GM19240 (cell line): Measurements from ENCODE around the gene GPC5.
"Not testable (repeated sequence)": the region's sequence is repeated elsewhere in the genome, so short reads cannot be mapped to it uniquely, and the experiment has no call there.

Source experiments
- DNase-seq: peaks from one replicate; pipeline ENCODE4 v3.0.0; 2011; ENCODE audit warnings: low spot score; ENCODE audit not compliant: insufficient read length

Gene GPC5

GRCh38 chr13:91836553-91836952, 438.1 kb downstream of the GPC5 start:
- DNase-seq, result no peak

- DNase-seq, result no peak
Observed at GRCh38 chr13:91845612-91846011, 447.2 kb downstream of the GPC5 start.

- no peak for DNase-seq
Observed at GRCh38 chr13:91863699-91864098, 465.3 kb downstream of the GPC5 start.

GRCh38 chr13:91868351-91868750, 469.9 kb downstream of the GPC5 start:
- DNase-seq, result no peak

- DNase-seq, result no peak
Observed at GRCh38 chr13:91878491-91878890, 480.1 kb downstream of the GPC5 start.

- no peak for DNase-seq
Observed at GRCh38 chr13:91879360-91879759, 480.9 kb downstream of the GPC5 start.

GRCh38 chr13:91882918-91883317, 484.5 kb downstream of the GPC5 start:
- DNase-seq, result no peak

- DNase-seq, result no peak
Observed at GRCh38 chr13:91889641-91890040, 491.2 kb downstream of the GPC5 start.

GRCh38 chr13:91891141-91891540, 492.7 kb downstream of the GPC5 start:
- no peak for DNase-seq

GRCh38 chr13:91893040-91893439, 494.6 kb downstream of the GPC5 start:
- no peak for DNase-seq

- no peak for DNase-seq
Observed at GRCh38 chr13:91894316-91894715, 495.9 kb downstream of the GPC5 start.

- no peak for DNase-seq
Observed at GRCh38 chr13:91896547-91896946, 498.1 kb downstream of the GPC5 start.

- DNase-seq, result not testable (repeated sequence)
Observed at GRCh38 chr13:91898986-91899385, 500.6 kb downstream of the GPC5 start.

- no peak for DNase-seq
Observed at GRCh38 chr13:91902291-91902690, 503.9 kb downstream of the GPC5 start.

GRCh38 chr13:91904005-91904404, 505.6 kb downstream of the GPC5 start:
- no peak for DNase-seq

- no peak for DNase-seq
Observed at GRCh38 chr13:91904597-91904996, 506.2 kb downstream of the GPC5 start.

GRCh38 chr13:91907398-91907797, 509.0 kb downstream of the GPC5 start:
- DNase-seq, result no peak

GRCh38 chr13:91909617-91910016, 511.2 kb downstream of the GPC5 start:
- DNase-seq, result no peak

GRCh38 chr13:91922969-91923592, 524.7 kb downstream of the GPC5 start:
- no peak for DNase-seq

GRCh38 chr13:91930687-91931086, 532.3 kb downstream of the GPC5 start:
- no peak for DNase-seq

GRCh38 chr13:91934354-91934753, 535.9 kb downstream of the GPC5 start:
- no peak for DNase-seq

- no peak for DNase-seq
Observed at GRCh38 chr13:91946498-91947070, 548.2 kb downstream of the GPC5 start.

- DNase-seq, result no peak
Observed at GRCh38 chr13:91948736-91949135, 550.3 kb downstream of the GPC5 start.
